GM12878 (cell line): Measurements from ENCODE around the gene HLA-F. TPM values are rescaled to one million over a fixed set of nuclear protein-coding genes. Genes with fewer than 3 reads are reported as not detected.

Experiments
- CREB1 ChIP-seq: IDR thresholded peaks from 2 replicates; pipeline ENCODE4 v1.6.1; 2012; ENCODE audit warnings: low read depth, mild to moderate bottlenecking, inconsistent platforms
- FOXK2 ChIP-seq: fragments of 450-650 bp; IDR thresholded peaks from 2 replicates; pipeline ENCODE4 v1.6.1; 2017; ENCODE audit warnings: mild to moderate bottlenecking, moderate library complexity
- HDAC2 ChIP-seq: fragments of 200-600 bp; sonication (generic); IDR thresholded peaks from 2 replicates; pipeline ENCODE4 v1.6.1; 2017
- IKZF2 ChIP-seq, 2 experiments: fragments of 450-650 bp; IDR thresholded peaks; 2 replicates each; pipeline ENCODE4 v1.6.1; 2017; ENCODE audit warnings: mild to moderate bottlenecking in 2 of 2, moderate library complexity in 2 of 2
- JUND ChIP-seq: IDR thresholded peaks from 2 replicates; pipeline ENCODE4 v1.6.1; 2012; ENCODE audit warnings: low read depth, mild to moderate bottlenecking, low read length, improper control_type of control experiment, moderate library complexity
- KAT2A ChIP-seq: conservative IDR thresholded peaks from 2 replicates; pipeline ENCODE4 v1.6.1; 2011; ENCODE audit warnings: low read depth, low read length; ENCODE audit not compliant: control insufficient read depth
- NFIC ChIP-seq: IDR thresholded peaks from 2 replicates; pipeline ENCODE4 v1.6.1; 2012; ENCODE audit warnings: low read depth, mild to moderate bottlenecking, inconsistent platforms, low read length, moderate library complexity
- NRF1 ChIP-seq: conservative IDR thresholded peaks from 2 replicates; pipeline ENCODE4 v1.6.1; 2011; ENCODE audit warnings: mild to moderate bottlenecking, low read depth, low read length, improper control_type of control experiment
- PML ChIP-seq: IDR thresholded peaks from 2 replicates; pipeline ENCODE4 v1.6.1; 2012; ENCODE audit warnings: low read length, inconsistent platforms
- RAD21 ChIP-seq: IDR thresholded peaks from 2 replicates; pipeline ENCODE4 v1.6.1; 2011; ENCODE audit warnings: mild to moderate bottlenecking, low read depth, low read length, moderate library complexity; ENCODE audit not compliant: insufficient read depth
- RCOR1 ChIP-seq: conservative IDR thresholded peaks from 2 replicates; pipeline ENCODE4 v1.6.1; 2012; ENCODE audit warnings: low read depth, low read length, improper control_type of control experiment
- SIN3A ChIP-seq: IDR thresholded peaks from 2 replicates; pipeline ENCODE4 v1.6.1; 2012; ENCODE audit warnings: low read depth, low read length, improper control_type of control experiment
- SMAD5 ChIP-seq: IDR thresholded peaks from 2 replicates; pipeline ENCODE4 v1.6.1; 2016; ENCODE audit warnings: antibody characterized with exemption, low read depth
- TARDBP ChIP-seq: IDR thresholded peaks from 2 replicates; pipeline ENCODE4 v1.6.1; 2016; ENCODE audit warnings: borderline replicate concordance
- YY1 ChIP-seq: IDR thresholded peaks from 2 replicates; pipeline ENCODE4 v1.6.1; 2011; ENCODE audit warnings: low read depth, mild to moderate bottlenecking, low read length
- ZNF217 ChIP-seq: fragments of 450-650 bp; IDR thresholded peaks from 2 replicates; pipeline ENCODE4 v1.6.1; 2017; ENCODE audit warnings: antibody characterized with exemption, mild to moderate bottlenecking
- ZNF24 ChIP-seq: fragments of 450-650 bp; IDR thresholded peaks from 2 replicates; pipeline ENCODE4 v1.6.1; 2017; ENCODE audit warnings: antibody characterized with exemption, mild to moderate bottlenecking
- ZNF622 ChIP-seq: fragments of 450-650 bp; IDR thresholded peaks from 2 replicates; pipeline ENCODE4 v1.6.1; 2017; ENCODE audit warnings: mild to moderate bottlenecking, inconsistent platforms
- polyA plus RNA-seq, 11 experiments: library from polyadenylated mRNA; depleted of rRNA in 4 of 11; unstranded in 6 of 11; stranded (reverse) in 5 of 11; fragments of >200 nt; fragmentation: Nextera tagmentation in 4 of 11; fragmentation: Illumina TruSeq in 1 of 11; extraction: Ambion mirVana in 4 of 11; extraction: Trizol in 1 of 11; gene quantifications; 1 replicate in 1 of 11; 2 replicates in 10 of 11; pipeline versions ENCODE4 v1.2.1 to v1.2.3, GENCODE V29; 2011 to 2016; ENCODE audit warnings: inconsistent platforms in 2 of 11, missing spikeins in 2 of 11, low read depth in 1 of 11
- total RNA-seq, 4 experiments: library from RNA; depleted of rRNA in 3 of 4; stranded (reverse); fragments of >200 nt in 3 of 4; fragmentation: Illumina TruSeq in 1 of 4; extraction: Trizol in 1 of 4; gene quantifications; 2 replicates each; pipeline versions ENCODE4 v1.2.1 to v1.2.3, GENCODE V29; 2013 to 2021
- TF ChIP-seq, protein P1 (sequence below): fragments of 450-650 bp; IDR thresholded peaks from 2 replicates; pipeline ENCODE4 v1.6.1; 2017; ENCODE audit warnings: mild to moderate bottlenecking, moderate library complexity
- TF ChIP-seq, protein P2 (sequence below): fragments of 450-650 bp; IDR thresholded peaks from 2 replicates; pipeline ENCODE4 v1.6.1; 2018; ENCODE audit warnings: mild to moderate bottlenecking, low read depth, moderate library complexity; ENCODE audit not compliant: partially characterized antibody
- TF ChIP-seq, protein P3 (sequence below): fragments of 150-350 bp; IDR thresholded peaks from 2 replicates; pipeline ENCODE4 v1.6.1; 2016; ENCODE audit warnings: low read depth, low read length

The HLA-F gene
- total and polyA plus RNA-seq, 10 of the 15 experiments (the other 5 are each of a cell fraction or from before 2014, with no cell fraction given), result 30.1 to 342 (median 145) TPM

DNA sequence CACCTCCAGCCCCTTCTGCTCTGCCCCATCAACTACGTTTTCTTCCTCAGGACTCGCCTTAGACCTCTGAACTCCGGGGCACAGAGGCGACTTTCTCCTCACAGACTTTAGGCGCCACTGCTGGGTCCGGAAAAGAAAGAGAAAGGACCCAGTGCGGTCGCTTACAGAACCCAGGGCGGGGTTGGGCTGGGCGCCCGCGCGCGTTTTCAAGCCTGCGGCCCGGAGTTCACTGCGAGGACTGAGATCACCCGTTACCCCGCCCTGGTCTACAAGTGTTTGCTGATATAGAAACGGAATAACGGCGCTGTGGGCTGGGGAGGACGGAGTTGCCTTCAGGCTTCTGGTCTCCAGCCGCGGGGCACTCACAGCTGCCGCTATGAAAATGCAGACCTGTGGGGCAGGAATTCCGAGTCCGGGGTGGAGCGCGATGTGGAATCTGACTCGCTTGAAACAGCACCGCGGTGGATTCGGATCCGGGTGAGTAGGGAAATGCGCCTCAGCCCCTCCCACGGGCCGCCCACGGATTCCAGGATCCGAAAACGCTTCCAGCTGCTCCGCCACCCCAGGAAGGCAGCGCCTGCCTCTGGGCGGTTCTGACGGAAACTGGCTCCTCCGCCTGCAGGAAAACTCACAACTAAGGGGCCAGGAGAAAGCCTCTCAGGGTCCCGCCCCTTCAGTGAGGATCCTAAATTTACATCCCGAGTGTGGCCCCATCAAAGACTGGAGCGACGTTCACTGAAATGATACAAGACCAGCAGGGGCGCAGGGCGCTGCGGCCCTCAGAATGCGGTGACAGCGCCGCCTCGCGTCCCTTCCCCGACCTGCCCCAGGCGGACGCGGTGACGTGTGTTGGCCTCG lies 29.4 kb downstream of the HLA-F start (continued):
- TF ChIP-seq, protein P1, sequence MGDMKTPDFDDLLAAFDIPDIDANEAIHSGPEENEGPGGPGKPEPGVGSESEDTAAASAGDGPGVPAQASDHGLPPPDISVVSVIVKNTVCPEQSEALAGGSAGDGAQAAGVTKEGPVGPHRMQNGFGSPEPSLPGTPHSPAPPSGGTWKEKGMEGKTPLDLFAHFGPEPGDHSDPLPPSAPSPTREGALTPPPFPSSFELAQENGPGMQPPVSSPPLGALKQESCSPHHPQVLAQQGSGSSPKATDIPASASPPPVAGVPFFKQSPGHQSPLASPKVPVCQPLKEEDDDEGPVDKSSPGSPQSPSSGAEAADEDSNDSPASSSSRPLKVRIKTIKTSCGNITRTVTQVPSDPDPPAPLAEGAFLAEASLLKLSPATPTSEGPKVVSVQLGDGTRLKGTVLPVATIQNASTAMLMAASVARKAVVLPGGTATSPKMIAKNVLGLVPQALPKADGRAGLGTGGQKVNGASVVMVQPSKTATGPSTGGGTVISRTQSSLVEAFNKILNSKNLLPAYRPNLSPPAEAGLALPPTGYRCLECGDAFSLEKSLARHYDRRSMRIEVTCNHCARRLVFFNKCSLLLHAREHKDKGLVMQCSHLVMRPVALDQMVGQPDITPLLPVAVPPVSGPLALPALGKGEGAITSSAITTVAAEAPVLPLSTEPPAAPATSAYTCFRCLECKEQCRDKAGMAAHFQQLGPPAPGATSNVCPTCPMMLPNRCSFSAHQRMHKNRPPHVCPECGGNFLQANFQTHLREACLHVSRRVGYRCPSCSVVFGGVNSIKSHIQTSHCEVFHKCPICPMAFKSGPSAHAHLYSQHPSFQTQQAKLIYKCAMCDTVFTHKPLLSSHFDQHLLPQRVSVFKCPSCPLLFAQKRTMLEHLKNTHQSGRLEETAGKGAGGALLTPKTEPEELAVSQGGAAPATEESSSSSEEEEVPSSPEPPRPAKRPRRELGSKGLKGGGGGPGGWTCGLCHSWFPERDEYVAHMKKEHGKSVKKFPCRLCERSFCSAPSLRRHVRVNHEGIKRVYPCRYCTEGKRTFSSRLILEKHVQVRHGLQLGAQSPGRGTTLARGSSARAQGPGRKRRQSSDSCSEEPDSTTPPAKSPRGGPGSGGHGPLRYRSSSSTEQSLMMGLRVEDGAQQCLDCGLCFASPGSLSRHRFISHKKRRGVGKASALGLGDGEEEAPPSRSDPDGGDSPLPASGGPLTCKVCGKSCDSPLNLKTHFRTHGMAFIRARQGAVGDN, result no peak
- no peak for TF ChIP-seq SMAD5
- TF ChIP-seq JUND, result no peak
- TF ChIP-seq, protein P2, sequence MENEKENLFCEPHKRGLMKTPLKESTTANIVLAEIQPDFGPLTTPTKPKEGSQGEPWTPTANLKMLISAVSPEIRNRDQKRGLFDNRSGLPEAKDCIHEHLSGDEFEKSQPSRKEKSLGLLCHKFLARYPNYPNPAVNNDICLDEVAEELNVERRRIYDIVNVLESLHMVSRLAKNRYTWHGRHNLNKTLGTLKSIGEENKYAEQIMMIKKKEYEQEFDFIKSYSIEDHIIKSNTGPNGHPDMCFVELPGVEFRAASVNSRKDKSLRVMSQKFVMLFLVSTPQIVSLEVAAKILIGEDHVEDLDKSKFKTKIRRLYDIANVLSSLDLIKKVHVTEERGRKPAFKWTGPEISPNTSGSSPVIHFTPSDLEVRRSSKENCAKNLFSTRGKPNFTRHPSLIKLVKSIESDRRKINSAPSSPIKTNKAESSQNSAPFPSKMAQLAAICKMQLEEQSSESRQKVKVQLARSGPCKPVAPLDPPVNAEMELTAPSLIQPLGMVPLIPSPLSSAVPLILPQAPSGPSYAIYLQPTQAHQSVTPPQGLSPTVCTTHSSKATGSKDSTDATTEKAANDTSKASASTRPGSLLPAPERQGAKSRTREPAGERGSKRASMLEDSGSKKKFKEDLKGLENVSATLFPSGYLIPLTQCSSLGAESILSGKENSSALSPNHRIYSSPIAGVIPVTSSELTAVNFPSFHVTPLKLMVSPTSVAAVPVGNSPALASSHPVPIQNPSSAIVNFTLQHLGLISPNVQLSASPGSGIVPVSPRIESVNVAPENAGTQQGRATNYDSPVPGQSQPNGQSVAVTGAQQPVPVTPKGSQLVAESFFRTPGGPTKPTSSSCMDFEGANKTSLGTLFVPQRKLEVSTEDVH, result no peak
- no peak for TF ChIP-seq NRF1
- TF ChIP-seq RAD21, result peak; percentile 83
- TF ChIP-seq ZNF217, result no peak
- no peak for TF ChIP-seq HDAC2
- TF ChIP-seq PML, result no peak
- TF ChIP-seq ZNF24, result no peak
- TF ChIP-seq SIN3A, result no peak; the same call in 1 of the 2 replicates
- TF ChIP-seq FOXK2, result no peak
- no peak for TF ChIP-seq ZNF622
- no peak for TF ChIP-seq KAT2A
- TF ChIP-seq TARDBP, result 0 out of 2 replicates have a peak, but pooled peaks have one; percentile 42
- no peak for TF ChIP-seq NFIC
- peak; percentile 74; the same call in 1 of the 2 replicates for TF ChIP-seq CREB1
- peak; percentile 85 for TF ChIP-seq YY1
- TF ChIP-seq, protein P3, sequence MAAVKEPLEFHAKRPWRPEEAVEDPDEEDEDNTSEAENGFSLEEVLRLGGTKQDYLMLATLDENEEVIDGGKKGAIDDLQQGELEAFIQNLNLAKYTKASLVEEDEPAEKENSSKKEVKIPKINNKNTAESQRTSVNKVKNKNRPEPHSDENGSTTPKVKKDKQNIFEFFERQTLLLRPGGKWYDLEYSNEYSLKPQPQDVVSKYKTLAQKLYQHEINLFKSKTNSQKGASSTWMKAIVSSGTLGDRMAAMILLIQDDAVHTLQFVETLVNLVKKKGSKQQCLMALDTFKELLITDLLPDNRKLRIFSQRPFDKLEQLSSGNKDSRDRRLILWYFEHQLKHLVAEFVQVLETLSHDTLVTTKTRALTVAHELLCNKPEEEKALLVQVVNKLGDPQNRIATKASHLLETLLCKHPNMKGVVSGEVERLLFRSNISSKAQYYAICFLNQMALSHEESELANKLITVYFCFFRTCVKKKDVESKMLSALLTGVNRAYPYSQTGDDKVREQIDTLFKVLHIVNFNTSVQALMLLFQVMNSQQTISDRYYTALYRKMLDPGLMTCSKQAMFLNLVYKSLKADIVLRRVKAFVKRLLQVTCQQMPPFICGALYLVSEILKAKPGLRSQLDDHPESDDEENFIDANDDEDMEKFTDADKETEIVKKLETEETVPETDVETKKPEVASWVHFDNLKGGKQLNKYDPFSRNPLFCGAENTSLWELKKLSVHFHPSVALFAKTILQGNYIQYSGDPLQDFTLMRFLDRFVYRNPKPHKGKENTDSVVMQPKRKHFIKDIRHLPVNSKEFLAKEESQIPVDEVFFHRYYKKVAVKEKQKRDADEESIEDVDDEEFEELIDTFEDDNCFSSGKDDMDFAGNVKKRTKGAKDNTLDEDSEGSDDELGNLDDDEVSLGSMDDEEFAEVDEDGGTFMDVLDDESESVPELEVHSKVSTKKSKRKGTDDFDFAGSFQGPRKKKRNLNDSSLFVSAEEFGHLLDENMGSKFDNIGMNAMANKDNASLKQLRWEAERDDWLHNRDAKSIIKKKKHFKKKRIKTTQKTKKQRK, result no peak
- TF ChIP-seq IKZF2 (IDR thresholded peaks at IDR 0.05), result peak; percentile 65 to 75; a peak in 3 of 4 replicates
- TF ChIP-seq RCOR1, result 0 out of 2 replicates have a peak, but pooled peaks have one; percentile 42
